ENCODE measurements around the gene GAPDHS. TPM values are rescaled to one million over a fixed set of nuclear protein-coding genes. Genes with fewer than 3 reads are reported as not detected.

Gene GAPDHS
- total RNA-seq, 3 donors from 2014 or later (not counting 1 experiment from before 2014, with no cell fraction given) = not detected

GRCh38 chr19:35558400-35559280, 25.4 kb downstream of the GAPDHS start:
- no peak for ATAC-seq
- TF ChIP-seq CTCF (IDR thresholded peaks at IDR 0.05) = no peak
- Histone ChIP-seq H3K4me3 (ENCODE audit: low read length) (no peak overlapping the region), H3K36me3 (ENCODE audit: control insufficient read depth, insufficient read depth, low read length) (no peaks in the 10 kb centered on the region), H3K9me3 (ENCODE audit: control insufficient read depth, insufficient read depth, low read length) (no peaks in the 10 kb centered on the region), H3K27me3 (ENCODE audit: control insufficient read depth, insufficient read depth, low read length) (peaks cover 17% of the 10 kb centered on the region), H3K4me1 (ENCODE audit: control insufficient read depth, insufficient read depth, low read length) (peaks cover 19% of the 10 kb centered on the region), H3K27ac (ENCODE audit: low read length) (no peak overlapping the region)
- Mint-ChIP-seq H3K27ac (no peak overlapping the region), H3K9me3 (no peaks in the 10 kb centered on the region), H3K36me3 (no peaks in the 10 kb centered on the region), H3K4me1 (peaks cover 4 to 22% of the 10 kb centered on the region in 2 donors), H3K4me3 (no peak overlapping the region), H3K27me3 (ENCODE audit: low read depth in 2 of 2) (peaks cover 14 to 58% of the 10 kb centered on the region in 2 donors)
- no peak for DNase-seq
- intact Hi-C loops (cut with micrococcal nuclease) = no loop called here
- 32% methylated on average over 52 of the region's 53 CpGs for WGBS (ENCODE audit: insufficient coverage)

GRCh38 chr19:35559281-35559659, 26.0 kb downstream of the GAPDHS start:
- ATAC-seq = no peak
- DNase-seq = no peak
- Mint-ChIP-seq H3K36me3 (no peaks in the 10 kb centered on the region), H3K4me1 (peaks cover 4 to 22% of the 10 kb centered on the region in 2 donors), H3K27me3 (ENCODE audit: low read depth in 2 of 2) (peaks cover 14 to 54% of the 10 kb centered on the region in 2 donors), H3K9me3 (no peaks in the 10 kb centered on the region), H3K27ac (no peak overlapping the region), H3K4me3 (no peak overlapping the region)
- H3K4me3 ChIP-seq (ENCODE audit: low read length) = no peak overlapping the region
- H3K27me3 ChIP-seq (ENCODE audit: control insufficient read depth, insufficient read depth, low read length) = peaks cover 17% of the 10 kb centered on the region
- WGBS (ENCODE audit: insufficient coverage) = 60% methylated on average over 11 of the region's 11 CpGs
- H3K36me3 ChIP-seq (ENCODE audit: control insufficient read depth, insufficient read depth, low read length) = no peaks in the 10 kb centered on the region
- H3K9me3 ChIP-seq (ENCODE audit: control insufficient read depth, insufficient read depth, low read length) = no peaks in the 10 kb centered on the region
- no peak for TF ChIP-seq CTCF (IDR thresholded peaks at IDR 0.05)
- peaks cover 19% of the 10 kb centered on the region for H3K4me1 ChIP-seq (ENCODE audit: control insufficient read depth, insufficient read depth, low read length)
- intact Hi-C loops (cut with micrococcal nuclease) = no loop called here
- H3K27ac ChIP-seq (ENCODE audit: low read length) = no peak overlapping the region

GRCh38 chr19:35559781-35560180, 26.5 kb downstream of the GAPDHS start:
- ATAC-seq (no peak), DNase-seq (no peak)
- no peaks in the 10 kb centered on the region for H3K9me3 Mint-ChIP-seq
- no peaks in the 10 kb centered on the region for H3K36me3 Mint-ChIP-seq
- peak overlapping the region in 1 of 2 donors; percentile 8 for H3K27ac Mint-ChIP-seq
- Histone ChIP-seq H3K4me1 (ENCODE audit: control insufficient read depth, insufficient read depth, low read length) (peaks cover 19% of the 10 kb centered on the region), H3K27ac (ENCODE audit: low read length) (no peak overlapping the region), H3K4me3 (ENCODE audit: low read length) (no peak overlapping the region), H3K36me3 (ENCODE audit: control insufficient read depth, insufficient read depth, low read length) (no peaks in the 10 kb centered on the region), H3K9me3 (ENCODE audit: control insufficient read depth, insufficient read depth, low read length) (no peaks in the 10 kb centered on the region), H3K27me3 (ENCODE audit: control insufficient read depth, insufficient read depth, low read length) (peaks cover 17% of the 10 kb centered on the region)
- intact Hi-C loops (cut with micrococcal nuclease) = no loop called here
- peaks cover 4 to 22% of the 10 kb centered on the region in 2 donors for H3K4me1 Mint-ChIP-seq
- no peak for TF ChIP-seq CTCF (IDR thresholded peaks at IDR 0.05)
- WGBS (ENCODE audit: insufficient coverage) = 88% methylated on average over 23 of the region's 23 CpGs
- no peak overlapping the region for H3K4me3 Mint-ChIP-seq
- H3K27me3 Mint-ChIP-seq (ENCODE audit: low read depth in 2 of 2) = peaks cover 14 to 51% of the 10 kb centered on the region in 2 donors
